ENCODE data around the gene ACTN3. TPM values are rescaled to one million over a fixed set of nuclear protein-coding genes. Genes with fewer than 3 reads are reported as not detected.
"Not testable (repeated sequence)": the region's sequence is repeated elsewhere in the genome, so short reads cannot be mapped to it uniquely, and the experiment has no call there.

ACTN3 gene
- total RNA-seq, 1 donor, result not detected

DNA sequence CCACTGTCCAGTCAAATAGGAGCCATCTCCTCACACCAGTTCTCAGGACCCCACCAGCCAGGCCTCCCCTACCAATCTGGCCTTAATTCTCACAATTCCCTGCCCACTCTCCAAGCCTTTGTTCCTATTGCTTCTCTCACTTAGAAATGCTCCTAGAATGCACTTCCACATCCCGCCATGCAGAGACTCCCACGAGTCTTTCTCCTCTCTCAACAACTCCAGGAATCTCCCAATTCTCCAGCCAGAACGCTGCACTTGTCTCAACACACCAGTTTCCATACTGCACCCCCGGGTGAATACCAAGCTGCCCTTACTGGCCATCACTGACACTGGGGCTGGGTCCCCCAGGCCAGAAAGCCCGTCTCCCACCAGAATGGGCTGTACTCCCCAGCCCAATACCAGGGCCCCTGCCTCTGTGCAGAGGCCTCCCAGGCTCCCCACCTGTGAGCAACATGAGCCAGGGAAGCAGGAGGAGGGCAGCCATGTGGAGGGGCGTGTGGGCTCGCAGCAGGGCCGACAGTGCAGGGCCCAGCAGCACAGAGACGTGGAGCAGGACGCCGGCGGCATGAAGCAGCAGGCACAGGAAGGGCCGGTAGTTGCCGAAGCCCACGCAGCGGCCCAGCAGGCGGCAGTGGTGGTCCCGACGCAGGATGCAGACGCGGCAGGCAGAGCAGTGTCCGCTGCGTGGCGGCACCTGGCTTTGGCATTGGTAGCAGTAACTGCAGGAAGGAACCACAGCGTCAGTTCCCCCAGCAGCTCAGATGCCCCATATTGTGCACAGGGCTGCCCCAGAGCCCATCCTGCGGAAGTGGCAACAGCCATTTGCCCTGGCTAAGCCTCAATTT lies 3.2 kb upstream of the ACTN3 start:
- DNase-seq (ENCODE audit: low read depth in 2 of 3, low spot score in 2 of 3), result peak; percentile 33 to 92 (median 91)

DNA sequence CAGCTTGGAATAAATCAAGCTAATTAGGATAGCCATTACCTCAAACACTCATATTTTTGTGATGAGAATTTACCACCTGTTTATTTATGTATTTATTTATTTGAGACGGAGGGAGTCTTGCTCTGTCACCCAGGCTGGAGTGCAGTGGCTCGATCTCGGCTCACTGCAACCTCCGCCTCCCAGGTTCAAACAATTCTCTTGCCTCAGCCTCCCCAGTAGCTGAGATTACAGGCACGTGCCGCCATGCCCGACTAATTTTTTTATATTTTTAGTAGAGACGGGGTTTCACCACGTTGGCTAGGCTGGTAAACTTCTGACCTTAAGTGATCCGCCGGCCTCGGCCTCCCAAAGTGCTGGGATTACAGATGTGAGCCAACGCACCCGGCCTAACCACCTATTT lies 1.8 kb upstream of the ACTN3 start:
- DNase-seq (ENCODE audit: low read depth in 2 of 3, low spot score in 2 of 3), result not testable (repeated sequence)

DNA sequence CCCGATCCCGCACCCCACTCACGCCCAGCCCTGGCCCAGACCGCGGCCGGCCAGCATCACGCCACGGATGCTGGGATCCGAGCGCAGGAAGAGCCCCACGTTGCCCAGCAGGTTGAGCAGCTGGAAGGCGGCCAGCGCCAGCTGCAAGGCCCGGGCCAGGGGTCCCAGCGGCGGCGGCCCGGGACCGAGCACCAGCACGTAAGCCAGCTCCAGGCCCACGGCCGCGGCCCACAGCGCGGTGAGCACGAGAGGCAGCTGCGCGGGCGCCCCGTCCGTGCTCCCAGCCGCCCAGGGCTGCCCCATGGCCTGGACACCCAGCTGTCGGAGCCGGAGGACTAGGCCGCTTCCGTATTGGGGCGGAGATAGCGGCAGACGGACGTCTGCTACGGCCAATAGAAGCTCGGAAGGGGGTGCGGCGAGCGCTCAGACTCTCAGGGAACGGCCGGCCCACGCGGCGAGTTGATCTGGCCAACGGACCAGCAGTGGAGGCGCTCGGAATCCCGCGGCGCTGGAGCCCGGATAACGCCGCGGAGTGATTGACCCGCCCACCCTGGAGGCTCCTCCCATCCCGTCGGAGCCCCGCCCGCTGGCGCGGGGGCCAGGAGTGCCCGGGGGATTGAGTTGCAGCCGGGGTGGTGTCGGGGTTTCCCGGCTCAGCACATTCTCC lies 869 bp upstream of the ACTN3 start, which contains the start of gene ZDHHC24:
TSS of gene ZDHHC24 (minus strand) at position 348 of the 667 bp plus-strand sequence. CDS start at position 303, 45 bp downstream.
- DNase-seq (ENCODE audit: low read depth in 2 of 3, low spot score in 2 of 3), result peak; percentile 65 to 94 (median 93)

DNA sequence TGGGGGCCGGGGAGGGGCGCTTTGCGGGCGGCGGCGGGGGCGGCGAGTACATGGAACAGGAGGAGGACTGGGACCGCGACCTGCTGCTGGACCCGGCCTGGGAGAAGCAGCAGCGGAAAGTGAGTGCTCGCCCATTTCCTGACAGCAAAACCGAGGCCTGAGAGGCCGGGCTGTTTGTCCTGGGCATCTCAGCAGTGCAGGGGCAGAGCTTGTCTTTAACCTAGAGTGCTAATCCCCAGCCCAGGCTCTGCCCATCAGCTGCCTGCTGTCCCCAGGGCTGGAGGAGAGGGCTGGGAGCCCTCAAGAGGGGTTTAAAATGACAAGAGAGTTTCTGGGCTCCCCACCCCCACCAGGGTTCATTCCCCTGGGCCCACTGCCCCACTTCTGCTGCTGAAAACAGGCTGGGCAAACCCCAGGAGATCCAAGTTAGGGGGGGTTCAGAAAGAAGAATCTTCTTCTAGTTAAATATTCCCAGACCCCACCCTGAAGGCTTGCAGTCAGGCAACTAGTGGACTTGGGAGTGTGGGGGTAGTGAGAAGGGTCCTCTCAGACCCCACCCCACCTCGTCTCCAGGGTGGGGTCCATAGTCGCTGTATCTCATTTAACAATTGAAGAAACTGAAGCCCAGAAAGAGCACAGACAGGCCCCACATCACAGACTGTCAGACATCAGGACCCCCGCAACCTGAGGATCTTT lies 411 bp downstream of the ACTN3 start:
- DNase-seq (ENCODE audit: low read depth in 2 of 3, low spot score in 2 of 3), result no peak

DNA sequence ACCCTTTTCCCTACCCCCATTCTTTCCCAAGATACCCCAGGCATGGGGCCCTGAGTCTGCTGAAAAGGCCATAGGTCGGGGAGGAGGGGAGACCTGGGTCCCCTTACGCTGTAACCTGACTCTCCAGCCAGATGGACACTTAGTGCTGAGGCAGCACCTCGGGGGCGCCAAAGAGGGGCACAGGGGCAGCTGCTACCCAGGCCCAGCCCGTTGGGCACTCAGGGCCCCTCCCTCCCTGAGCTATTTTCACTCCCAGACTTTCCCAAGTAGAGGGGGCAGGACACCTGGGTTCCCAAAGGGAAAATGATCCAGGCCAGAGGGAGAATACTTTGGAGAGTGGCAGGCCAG lies 933 bp downstream of the ACTN3 start:
- no peak for DNase-seq (ENCODE audit: low read depth in 2 of 3, low spot score in 2 of 3)

DNA sequence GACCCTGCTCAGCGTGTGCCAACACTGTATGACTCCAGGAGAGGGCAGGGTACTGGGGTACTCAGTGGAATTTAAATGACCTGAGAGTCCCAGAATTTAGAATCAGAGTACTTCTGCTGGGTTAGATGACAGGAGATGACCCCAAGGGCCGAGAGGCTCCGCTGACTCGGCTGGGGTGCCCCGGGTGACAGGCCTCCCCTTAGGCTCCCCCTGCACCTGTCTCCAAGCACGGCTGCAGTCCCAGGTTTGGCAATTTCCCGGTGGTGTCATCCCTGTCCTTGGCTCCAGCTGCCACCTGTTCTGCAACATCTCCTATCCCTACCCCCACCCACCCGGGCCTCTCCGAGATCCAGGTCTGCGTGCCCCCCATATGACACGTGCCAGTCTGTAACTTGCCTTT lies 1.3 kb downstream of the ACTN3 start:
- DNase-seq (ENCODE audit: low read depth in 2 of 3, low spot score in 2 of 3), result no peak

DNA sequence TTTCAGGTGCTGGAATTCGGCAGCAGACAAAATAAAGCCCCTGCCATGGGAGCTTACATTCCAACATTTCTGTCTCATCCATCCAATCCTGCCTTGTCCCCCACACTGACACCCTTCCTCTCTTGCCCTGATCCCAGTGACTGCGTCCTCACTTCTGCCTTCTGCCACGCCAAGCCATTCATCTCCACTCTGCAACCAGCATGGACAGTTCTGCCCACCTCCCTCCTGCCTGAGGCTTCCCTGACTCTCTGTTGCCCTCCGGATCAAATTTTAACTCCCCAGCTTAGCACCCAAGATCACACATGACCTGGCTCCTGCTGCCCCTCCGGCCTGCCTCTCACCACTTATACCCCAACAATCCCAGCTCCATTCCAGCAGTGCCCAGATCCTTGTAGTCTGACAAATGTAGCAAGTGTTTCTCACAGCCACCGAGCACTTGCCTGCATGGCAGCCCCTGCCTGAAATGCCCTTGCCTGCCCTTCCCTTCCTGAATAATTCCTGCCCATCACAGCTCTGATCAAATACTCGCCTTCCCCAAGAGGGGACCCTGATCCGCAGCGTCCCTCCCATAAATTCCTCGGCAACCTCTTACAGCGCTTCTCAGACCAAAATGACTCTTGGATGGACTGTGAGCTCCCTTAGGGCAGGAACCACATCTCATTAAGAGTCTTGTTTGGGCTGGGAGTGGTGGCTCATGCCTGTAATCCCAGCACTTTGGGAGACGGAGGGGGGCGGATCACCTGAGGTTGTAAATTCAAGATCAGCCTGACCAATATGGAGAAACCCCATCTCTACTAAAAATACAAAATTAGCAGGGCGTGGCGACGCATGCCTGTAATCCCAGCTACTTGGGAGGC lies 2.3 kb downstream of the ACTN3 start:
- no peak for DNase-seq (ENCODE audit: low read depth in 2 of 3, low spot score in 2 of 3)

DNA sequence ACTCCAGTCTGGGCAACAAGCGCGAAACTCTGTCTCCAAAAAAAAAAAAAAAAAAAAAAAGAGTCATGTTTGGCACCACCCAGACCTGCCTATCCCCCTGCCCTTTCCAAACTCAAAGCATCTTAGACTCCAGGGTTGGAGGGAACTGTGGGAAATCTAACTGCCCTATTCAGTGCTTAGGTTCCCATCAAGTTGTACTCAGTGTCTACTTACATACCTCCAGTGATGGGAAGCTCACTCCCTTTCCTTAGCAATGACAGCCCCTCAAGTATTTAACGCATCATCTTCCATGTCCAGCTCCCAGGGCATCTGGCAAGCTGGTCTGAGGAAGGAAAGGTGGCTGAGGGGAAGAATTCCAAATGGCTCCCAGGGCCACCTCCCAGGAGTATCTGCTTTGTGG lies 3.0 kb downstream of the ACTN3 start:
- DNase-seq (ENCODE audit: low read depth in 2 of 3, low spot score in 2 of 3), result no peak

DNA sequence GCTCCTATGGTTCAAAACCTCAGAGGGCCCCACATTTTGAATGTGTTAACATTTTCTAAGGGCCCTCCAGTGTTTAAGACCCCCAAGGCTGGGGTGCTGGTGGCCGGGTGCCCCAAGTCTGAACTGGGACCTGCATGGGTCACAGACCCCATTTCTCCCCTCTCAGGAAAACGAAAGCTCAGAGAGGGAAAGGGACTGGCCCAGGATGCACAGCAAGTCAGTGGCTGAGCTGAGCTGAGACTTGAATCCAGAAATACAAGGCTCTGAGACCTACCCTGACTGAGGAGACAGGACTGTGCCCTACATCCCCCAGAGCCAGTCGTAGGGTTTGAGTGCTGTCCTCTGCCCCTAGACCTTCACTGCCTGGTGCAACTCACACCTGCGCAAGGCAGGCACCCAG lies 4.2 kb downstream of the ACTN3 start:
- DNase-seq (ENCODE audit: low read depth in 2 of 3, low spot score in 2 of 3), result no peak

DNA sequence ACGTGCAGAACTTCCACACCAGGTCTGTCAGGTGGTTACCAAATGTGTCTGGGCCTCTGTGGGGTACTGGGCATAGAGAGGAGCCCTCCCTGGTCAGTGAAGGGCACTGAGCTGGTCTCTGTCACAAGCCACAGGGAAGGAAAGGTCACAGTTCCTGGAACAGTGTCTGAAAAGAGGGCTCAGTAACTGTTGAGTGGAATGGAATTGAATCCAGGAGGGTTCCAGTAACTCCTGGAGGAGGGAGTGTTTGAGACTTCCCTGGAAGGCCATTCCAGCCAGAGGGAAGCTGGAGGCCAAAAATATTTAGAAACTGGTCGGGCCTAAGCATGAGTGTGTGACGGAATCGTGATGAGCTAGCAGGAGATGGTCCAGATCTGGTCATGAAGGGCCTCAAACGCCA lies 7.9 kb downstream of the ACTN3 start:
- DNase-seq (ENCODE audit: low read depth in 2 of 3, low spot score in 2 of 3), result no peak

DNA sequence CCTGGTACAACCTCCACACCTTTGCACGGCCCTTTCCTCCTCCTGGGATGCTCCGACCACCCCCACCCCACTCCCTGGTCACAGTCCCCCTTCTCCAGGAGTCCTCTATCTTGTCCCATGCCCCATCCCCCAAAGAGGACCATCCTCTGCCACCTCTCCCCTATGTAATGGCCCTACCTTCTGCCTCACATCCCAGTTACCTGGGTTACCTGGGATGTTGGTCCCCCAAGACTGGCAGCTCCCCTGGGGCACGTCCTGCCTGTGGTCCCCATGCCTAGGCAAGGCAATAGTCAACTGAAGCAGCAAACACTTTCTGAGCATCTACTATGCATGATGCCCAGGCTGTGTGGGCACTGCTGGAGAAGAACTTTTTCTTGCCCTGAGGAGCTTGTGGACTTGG lies 8.7 kb downstream of the ACTN3 start:
- no peak for DNase-seq (ENCODE audit: low read depth in 2 of 3, low spot score in 2 of 3)

DNA sequence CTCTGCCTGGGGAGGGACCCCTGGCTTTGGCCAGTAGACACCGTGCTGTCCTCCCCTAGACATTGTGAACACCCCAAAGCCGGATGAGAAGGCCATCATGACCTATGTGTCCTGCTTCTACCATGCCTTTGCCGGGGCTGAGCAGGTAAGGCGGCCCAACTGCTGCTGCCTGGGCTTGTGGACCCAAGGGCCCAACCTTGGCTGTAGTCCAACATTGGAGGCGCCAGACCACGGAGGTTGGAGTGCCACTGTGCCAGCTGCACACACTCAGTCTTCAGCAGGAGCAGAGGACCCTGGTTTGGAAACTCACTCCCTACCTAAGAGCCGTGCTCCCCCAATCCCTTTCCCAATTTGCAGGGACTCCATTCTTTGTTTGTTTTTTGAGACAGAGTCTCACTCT lies 9.4 kb downstream of the ACTN3 start:
- no peak for DNase-seq (ENCODE audit: low read depth in 2 of 3, low spot score in 2 of 3)

DNA sequence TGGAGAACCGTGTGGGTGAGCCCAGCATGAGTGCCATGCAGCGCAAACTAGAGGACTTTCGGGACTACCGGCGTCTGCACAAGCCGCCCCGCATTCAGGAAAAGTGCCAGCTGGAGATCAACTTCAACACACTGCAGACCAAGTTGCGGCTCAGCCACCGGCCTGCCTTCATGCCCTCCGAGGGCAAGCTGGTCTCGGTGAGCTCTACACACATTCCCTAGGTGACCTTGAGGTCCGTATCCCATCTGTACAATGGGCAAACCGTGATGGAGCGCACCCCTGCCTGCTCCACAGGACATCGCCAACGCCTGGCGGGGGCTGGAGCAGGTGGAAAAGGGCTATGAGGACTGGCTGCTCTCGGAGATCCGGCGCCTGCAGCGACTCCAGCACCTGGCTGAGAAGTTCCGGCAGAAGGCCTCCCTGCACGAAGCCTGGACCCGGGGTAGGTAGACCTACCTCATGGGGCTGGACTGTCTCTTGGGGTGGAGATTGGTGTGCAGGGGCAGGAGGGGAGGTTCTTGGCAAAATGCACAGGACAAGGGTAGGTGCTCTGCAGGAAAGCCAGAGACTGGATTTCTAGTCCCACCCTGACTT lies 11.1 kb downstream of the ACTN3 start:
- DNase-seq (ENCODE audit: low read depth in 2 of 3, low spot score in 2 of 3), result no peak

DNA sequence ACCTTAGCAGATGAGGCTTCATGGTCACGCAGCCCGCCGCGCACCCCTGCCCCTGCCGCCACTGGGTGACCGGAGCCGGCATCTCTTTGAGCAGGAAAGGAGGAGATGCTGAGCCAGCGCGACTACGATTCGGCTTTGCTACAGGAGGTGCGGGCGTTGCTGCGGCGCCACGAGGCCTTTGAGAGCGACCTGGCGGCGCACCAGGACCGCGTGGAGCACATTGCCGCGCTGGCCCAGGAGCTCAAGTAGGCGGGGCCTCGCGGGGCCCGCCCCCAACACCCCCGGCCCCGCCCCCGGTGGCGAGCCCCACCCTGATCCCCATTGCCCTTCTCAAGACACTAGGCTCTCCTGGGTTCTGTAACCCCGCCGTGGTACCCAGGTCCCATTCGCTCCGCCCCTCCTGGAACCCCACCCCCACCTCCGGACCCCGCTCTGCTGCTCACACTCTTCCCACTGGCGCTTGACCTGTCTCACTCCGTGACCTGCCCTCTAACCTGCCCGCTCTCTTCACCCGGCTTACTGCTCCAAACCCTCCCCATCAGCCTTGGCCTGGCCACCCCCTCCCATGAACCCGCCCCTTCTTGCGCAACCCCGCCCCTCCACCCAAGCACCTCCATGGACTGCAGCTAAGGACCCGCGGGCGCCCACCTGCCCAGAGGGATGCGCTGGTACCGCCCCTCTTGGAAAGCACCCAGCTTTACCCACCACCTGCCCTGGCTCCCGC lies 12.6 kb downstream of the ACTN3 start:
- peak in 2 of 3 donors; percentile 47 to 49 for DNase-seq (ENCODE audit: low read depth in 2 of 3, low spot score in 2 of 3)

DNA sequence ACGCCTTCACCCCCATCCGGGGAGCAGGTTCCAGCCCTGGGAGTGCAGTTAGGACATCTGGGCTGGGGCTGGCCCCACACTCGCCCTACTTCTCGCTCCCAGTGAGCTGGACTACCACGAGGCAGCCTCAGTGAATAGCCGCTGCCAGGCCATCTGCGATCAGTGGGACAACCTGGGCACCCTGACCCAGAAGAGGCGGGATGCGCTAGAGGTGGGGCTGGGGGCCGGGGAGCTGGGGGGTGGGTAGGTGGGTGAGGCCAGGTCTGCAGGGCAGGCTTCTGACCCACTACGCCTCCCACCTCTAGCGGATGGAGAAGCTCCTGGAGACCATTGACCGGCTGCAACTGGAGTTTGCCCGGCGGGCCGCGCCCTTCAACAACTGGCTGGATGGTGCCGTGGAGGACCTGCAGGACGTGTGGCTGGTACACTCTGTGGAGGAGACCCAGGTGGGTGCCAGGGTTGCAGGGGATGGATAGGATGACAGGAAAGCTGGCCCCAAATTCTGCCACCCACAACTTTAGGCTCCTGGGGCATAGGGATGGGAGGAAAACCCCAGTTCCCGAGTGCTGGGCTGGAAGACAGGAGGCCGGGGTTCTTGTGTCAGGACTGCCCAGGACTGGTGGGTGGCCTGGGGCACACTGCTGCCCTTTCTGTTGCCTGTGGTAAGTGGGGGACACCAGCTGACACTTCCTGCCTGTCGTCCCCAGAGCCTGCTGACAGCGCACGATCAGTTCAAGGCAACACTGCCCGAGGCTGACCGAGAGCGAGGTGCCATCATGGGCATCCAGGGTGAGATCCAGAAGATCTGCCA lies 13.4 kb downstream of the ACTN3 start:
- no peak for DNase-seq (ENCODE audit: low read depth in 2 of 3, low spot score in 2 of 3)

DNA sequence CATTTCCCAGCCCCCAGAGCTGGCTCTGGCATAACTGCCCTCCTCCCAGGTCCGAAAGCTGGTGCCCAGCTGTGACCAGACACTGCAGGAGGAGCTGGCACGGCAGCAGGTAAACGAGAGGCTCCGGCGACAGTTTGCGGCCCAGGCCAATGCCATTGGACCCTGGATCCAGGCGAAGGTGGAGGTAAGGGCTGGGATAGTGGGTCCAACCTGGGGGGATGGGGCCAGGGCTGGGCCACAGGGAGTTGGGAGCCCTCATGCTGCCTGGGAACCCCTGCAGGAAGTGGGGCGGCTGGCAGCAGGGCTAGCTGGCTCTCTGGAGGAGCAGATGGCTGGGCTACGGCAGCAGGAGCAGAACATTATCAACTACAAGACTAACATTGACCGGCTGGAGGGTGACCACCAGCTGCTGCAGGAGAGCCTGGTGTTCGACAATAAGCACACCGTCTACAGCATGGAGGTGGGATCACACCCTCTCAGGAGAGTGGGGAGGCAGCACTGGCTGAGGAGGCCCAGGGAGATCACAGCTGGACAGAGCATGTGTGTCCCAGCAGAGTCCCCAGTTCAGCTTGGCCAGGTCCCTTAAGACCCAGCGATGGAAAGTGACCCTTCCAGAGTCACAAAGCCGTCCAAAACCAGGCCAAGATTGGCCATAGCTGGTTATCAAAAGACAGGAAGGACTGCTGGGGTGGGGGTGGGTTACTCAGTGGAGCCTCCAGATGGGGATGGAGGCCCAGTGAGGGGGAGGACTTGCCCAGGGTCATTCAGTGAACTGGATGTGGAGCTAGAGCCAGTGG lies 14.7 kb downstream of the ACTN3 start:
- DNase-seq (ENCODE audit: low read depth in 2 of 3, low spot score in 2 of 3), result no peak

DNA sequence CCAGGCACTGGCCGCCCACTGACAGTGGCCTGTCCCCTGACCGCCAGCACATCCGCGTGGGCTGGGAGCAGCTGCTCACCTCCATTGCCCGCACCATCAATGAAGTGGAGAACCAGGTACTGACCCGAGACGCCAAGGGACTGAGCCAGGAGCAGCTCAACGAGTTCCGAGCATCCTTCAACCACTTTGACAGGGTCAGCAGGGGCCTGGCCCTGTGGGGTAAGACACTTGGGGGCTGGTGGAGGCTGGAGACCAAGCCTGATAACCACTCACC lies 15.2 kb downstream of the ACTN3 start:
- DNase-seq (ENCODE audit: low read depth in 2 of 3, low spot score in 2 of 3), result no peak

DNA sequence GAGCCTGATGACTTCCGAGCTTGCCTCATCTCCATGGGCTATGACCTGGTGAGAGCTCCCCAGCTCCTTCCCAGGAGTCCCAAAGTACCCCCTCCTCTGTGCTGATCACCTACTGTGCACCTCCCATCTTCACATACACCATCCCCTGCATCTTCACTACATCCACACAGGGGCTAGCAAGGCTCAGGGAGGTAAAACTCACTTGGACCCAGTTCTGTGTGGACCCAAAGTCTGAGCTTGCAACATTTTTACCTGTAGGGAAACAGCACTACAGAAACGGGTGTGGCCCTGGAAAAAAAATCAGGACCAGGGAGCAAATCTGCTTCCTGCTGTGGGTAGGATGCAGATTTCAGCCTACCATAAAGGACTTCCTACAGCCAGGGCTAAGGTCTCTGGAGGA lies 15.6 kb downstream of the ACTN3 start:
- DNase-seq (ENCODE audit: low read depth in 2 of 3, low spot score in 2 of 3), result no peak

All from hematopoietic multipotent progenitor cell (in vitro differentiated cells).